Memory B cell (primary cell): ENCODE results near the gene SUMF2.
"Not testable (repeated sequence)": the region's sequence is repeated elsewhere in the genome, so short reads cannot be mapped to it uniquely, and the experiment has no call there.

Experiments used
- ATAC-seq: fragments of 150-1000 bp; cut with Tn5 transposase; 2 replicates; pipeline ENCODE4 v1.10.0; 2021; ENCODE audit warnings: low read depth, mild to moderate bottlenecking, moderate library complexity
- DNase-seq, 2 donors: peaks; one replicate each; pipeline ENCODE4 v3.0.0; 2022; ENCODE audit warnings: low spot score in 2 of 2
- H3K27ac Mint-ChIP-seq: one replicate; pipeline ENCODE4 v1.8.0; 2022; ENCODE audit warnings: mild to moderate bottlenecking, moderate library complexity, mixed read lengths
- H3K27me3 Mint-ChIP-seq: one replicate; pipeline ENCODE4 v1.8.0; 2022; ENCODE audit warnings: mixed read lengths
- H3K36me3 Mint-ChIP-seq: one replicate; pipeline ENCODE4 v1.8.0; 2022; ENCODE audit warnings: mild to moderate bottlenecking, mixed read lengths
- H3K4me1 Mint-ChIP-seq: one replicate; pipeline ENCODE4 v1.8.0; 2022; ENCODE audit warnings: mixed read lengths
- H3K4me3 Mint-ChIP-seq: one replicate; pipeline ENCODE4 v1.8.0; 2022; ENCODE audit warnings: mild to moderate bottlenecking, moderate library complexity, mixed read lengths
- H3K9me3 Mint-ChIP-seq: one replicate; pipeline ENCODE4 v1.8.0; 2022; ENCODE audit warnings: mixed read lengths

Gene SUMF2

GRCh38 chr7:56063882-56064625 lies at the start of gene SUMF2:
Gene SUMF2, plus strand, starts transcription at chr7:56064286. Its CDS starts 26 bp downstream, at chr7:56064312.
- H3K27me3 Mint-ChIP-seq = no peaks in the 10 kb centered on the region
- DNase-seq (peak; percentile 89 to 91), ATAC-seq (peak; percentile 90)
- peaks cover 21% of the 10 kb centered on the region for H3K4me1 Mint-ChIP-seq
- peak within 1 kb of the TSS; percentile 91 for H3K4me3 Mint-ChIP-seq
- H3K27ac Mint-ChIP-seq = peak within 1 kb of the TSS; percentile 84
- H3K36me3 Mint-ChIP-seq = peaks cover 25% of the 10 kb centered on the region
- H3K9me3 Mint-ChIP-seq = no peaks in the 10 kb centered on the region

GRCh38 chr7:56017015-56017414 lies 47.1 kb upstream of the SUMF2 start:
- H3K4me1 Mint-ChIP-seq, H3K4me3 Mint-ChIP-seq, H3K27me3 Mint-ChIP-seq, H3K27ac Mint-ChIP-seq, ATAC-seq, H3K9me3 Mint-ChIP-seq, DNase-seq, H3K36me3 Mint-ChIP-seq: not testable (repeated sequence)

- ATAC-seq = no peak
- no peaks in the 10 kb centered on the region for H3K36me3 Mint-ChIP-seq
- H3K9me3 Mint-ChIP-seq = no peaks in the 10 kb centered on the region
- no peak for DNase-seq
- no peak overlapping the region for H3K4me3 Mint-ChIP-seq
- no peaks in the 10 kb centered on the region for H3K27me3 Mint-ChIP-seq
- no peak overlapping the region for H3K27ac Mint-ChIP-seq
- no peaks in the 10 kb centered on the region for H3K4me1 Mint-ChIP-seq
These were observed 44.6 kb upstream of the SUMF2 start for GRCh38 chr7:56019501-56019900.

- DNase-seq (no peak), ATAC-seq (no peak)
- no peak overlapping the region for H3K4me3 Mint-ChIP-seq
- no peak overlapping the region for H3K27ac Mint-ChIP-seq
- no peaks in the 10 kb centered on the region for H3K27me3 Mint-ChIP-seq
- no peaks in the 10 kb centered on the region for H3K36me3 Mint-ChIP-seq
- H3K9me3 Mint-ChIP-seq = no peaks in the 10 kb centered on the region
- H3K4me1 Mint-ChIP-seq = no peaks in the 10 kb centered on the region
These were observed 40.6 kb upstream of the SUMF2 start for GRCh38 chr7:56023500-56023899.

- Mint-ChIP-seq H3K27me3 (no peaks in the 10 kb centered on the region), H3K4me1 (no peaks in the 10 kb centered on the region), H3K36me3 (no peaks in the 10 kb centered on the region), H3K27ac (no peak overlapping the region), H3K4me3 (no peak overlapping the region), H3K9me3 (no peaks in the 10 kb centered on the region)
- ATAC-seq (no peak), DNase-seq (no peak)
These were observed 37.5 kb upstream of the SUMF2 start for GRCh38 chr7:56026538-56026937.

GRCh38 chr7:56028942-56029630 lies 35.0 kb upstream of the SUMF2 start:
- no peaks in the 10 kb centered on the region for H3K36me3 Mint-ChIP-seq
- H3K27me3 Mint-ChIP-seq = no peaks in the 10 kb centered on the region

GRCh38 chr7:56030340-56030739 lies 33.7 kb upstream of the SUMF2 start:
- Mint-ChIP-seq H3K27ac (no peak overlapping the region), H3K36me3 (no peaks in the 10 kb centered on the region), H3K9me3 (no peaks in the 10 kb centered on the region), H3K27me3 (no peaks in the 10 kb centered on the region), H3K4me3 (no peak overlapping the region), H3K4me1 (peaks cover 3% of the 10 kb centered on the region)
- ATAC-seq = no peak
- no peak for DNase-seq

More at GRCh38 chr7:56028942-56029630, 35.0 kb upstream of the SUMF2 start:
- ATAC-seq (no peak), DNase-seq (no peak)
- Mint-ChIP-seq H3K4me1 (peaks cover 3% of the 10 kb centered on the region), H3K9me3 (no peaks in the 10 kb centered on the region), H3K4me3 (no peak overlapping the region), H3K27ac (no peak overlapping the region)

GRCh38 chr7:56031556-56031955 lies 32.5 kb upstream of the SUMF2 start:
- not testable (repeated sequence) for ATAC-seq, H3K36me3 Mint-ChIP-seq, H3K4me1 Mint-ChIP-seq, H3K9me3 Mint-ChIP-seq, H3K4me3 Mint-ChIP-seq, H3K27me3 Mint-ChIP-seq, DNase-seq, H3K27ac Mint-ChIP-seq

- not testable (repeated sequence) for H3K9me3 Mint-ChIP-seq, DNase-seq, H3K4me3 Mint-ChIP-seq, H3K27me3 Mint-ChIP-seq, H3K36me3 Mint-ChIP-seq, H3K27ac Mint-ChIP-seq, H3K4me1 Mint-ChIP-seq, ATAC-seq
These were observed 31.5 kb upstream of the SUMF2 start for GRCh38 chr7:56032578-56032977.

- Mint-ChIP-seq H3K4me3 (peak overlapping the region; percentile 85), H3K27me3 (no peaks in the 10 kb centered on the region), H3K27ac (no peak overlapping the region), H3K36me3 (no peaks in the 10 kb centered on the region), H3K4me1 (peaks cover 3% of the 10 kb centered on the region), H3K9me3 (no peaks in the 10 kb centered on the region)
- DNase-seq (peak; percentile 49 to 54), ATAC-seq (peak; percentile 94)
These were observed 30.2 kb upstream of the SUMF2 start for GRCh38 chr7:56033671-56034432.

GRCh38 chr7:56040730-56041129 lies 23.4 kb upstream of the SUMF2 start:
- Mint-ChIP-seq H3K27me3 (no peaks in the 10 kb centered on the region), H3K4me3 (no peak overlapping the region), H3K36me3 (peaks cover 3% of the 10 kb centered on the region), H3K27ac (no peak overlapping the region), H3K9me3 (no peaks in the 10 kb centered on the region), H3K4me1 (no peaks in the 10 kb centered on the region)
- DNase-seq (no peak), ATAC-seq (no peak)

GRCh38 chr7:56045758-56046157 lies 18.3 kb upstream of the SUMF2 start:
- DNase-seq, H3K36me3 Mint-ChIP-seq, ATAC-seq, H3K27ac Mint-ChIP-seq, H3K4me3 Mint-ChIP-seq, H3K9me3 Mint-ChIP-seq, H3K4me1 Mint-ChIP-seq, H3K27me3 Mint-ChIP-seq: not testable (repeated sequence)

- Mint-ChIP-seq H3K36me3 (peaks cover 3% of the 10 kb centered on the region), H3K4me1 (peaks cover 9% of the 10 kb centered on the region), H3K9me3 (no peaks in the 10 kb centered on the region), H3K27me3 (no peaks in the 10 kb centered on the region), H3K4me3 (no peak overlapping the region), H3K27ac (no peak overlapping the region)
- DNase-seq (no peak), ATAC-seq (no peak)
These were observed 17.2 kb upstream of the SUMF2 start for GRCh38 chr7:56046721-56047445.
